GM19099 (cell line): Measurements from ENCODE around the gene IL1RAPL1.

Experiments used
- POLR2A ChIP-seq: IDR thresholded peaks from 3 replicates; pipeline ENCODE4 v1.6.1; 2011; ENCODE audit warnings: low read depth; ENCODE audit not compliant: insufficient read length; ENCODE audit errors: extremely low read depth

Gene IL1RAPL1

GRCh38 chrX:29434939-29435338, 847.7 kb downstream of the IL1RAPL1 start:
- TF ChIP-seq POLR2A = no peak

- no peak for TF ChIP-seq POLR2A
Observed at GRCh38 chrX:29435396-29435795, 848.1 kb downstream of the IL1RAPL1 start.

DNA sequence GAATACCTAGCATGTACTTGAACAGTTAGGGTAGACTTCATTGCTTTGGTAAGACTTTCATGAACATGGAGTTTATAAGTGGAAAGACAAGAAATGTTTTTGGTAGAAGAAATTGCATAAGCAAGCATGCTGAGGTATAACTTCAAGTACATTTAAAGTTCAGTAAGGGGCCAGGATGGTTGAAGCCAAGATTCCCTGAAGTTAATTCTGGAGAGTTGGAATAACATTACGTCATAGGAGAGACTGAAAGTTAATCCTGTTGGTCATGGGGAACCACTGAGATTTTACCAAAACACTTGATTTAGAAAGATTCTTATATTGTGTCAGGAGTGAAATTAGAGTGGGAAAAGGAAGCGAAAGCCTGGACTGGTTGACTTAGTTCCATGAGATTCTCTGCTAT, 860.6 kb downstream of the IL1RAPL1 start:
- TF ChIP-seq POLR2A = no peak

GRCh38 chrX:29453333-29453732, 866.1 kb downstream of the IL1RAPL1 start:
- no peak for TF ChIP-seq POLR2A

- no peak for TF ChIP-seq POLR2A
Observed at GRCh38 chrX:29455702-29456101, 868.5 kb downstream of the IL1RAPL1 start.

- TF ChIP-seq POLR2A = no peak
Observed at GRCh38 chrX:29461039-29461438, 873.8 kb downstream of the IL1RAPL1 start.

DNA sequence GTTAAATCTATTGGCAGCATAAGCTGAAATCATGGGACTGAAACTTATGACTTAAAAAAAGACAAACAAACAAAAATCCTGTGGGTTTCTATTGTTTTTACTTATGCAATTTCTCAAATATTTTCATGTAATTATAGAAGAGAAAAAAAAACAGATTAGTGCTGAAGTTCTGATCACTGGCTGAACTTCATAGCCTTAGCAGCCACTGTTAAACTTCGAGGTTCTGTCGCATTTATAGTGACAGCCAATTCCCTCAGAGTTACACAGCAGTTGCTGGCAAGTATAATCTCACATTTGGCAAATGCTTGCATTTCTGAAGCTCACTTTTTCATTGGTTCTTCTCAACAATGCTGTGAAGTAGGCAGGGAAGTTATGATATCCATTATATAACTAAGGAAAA, 879.2 kb downstream of the IL1RAPL1 start:
- no peak for TF ChIP-seq POLR2A

- no peak for TF ChIP-seq POLR2A
Observed at GRCh38 chrX:29468911-29469494, 881.8 kb downstream of the IL1RAPL1 start.

- no peak for TF ChIP-seq POLR2A
Observed at GRCh38 chrX:29470030-29470429, 882.8 kb downstream of the IL1RAPL1 start.

DNA sequence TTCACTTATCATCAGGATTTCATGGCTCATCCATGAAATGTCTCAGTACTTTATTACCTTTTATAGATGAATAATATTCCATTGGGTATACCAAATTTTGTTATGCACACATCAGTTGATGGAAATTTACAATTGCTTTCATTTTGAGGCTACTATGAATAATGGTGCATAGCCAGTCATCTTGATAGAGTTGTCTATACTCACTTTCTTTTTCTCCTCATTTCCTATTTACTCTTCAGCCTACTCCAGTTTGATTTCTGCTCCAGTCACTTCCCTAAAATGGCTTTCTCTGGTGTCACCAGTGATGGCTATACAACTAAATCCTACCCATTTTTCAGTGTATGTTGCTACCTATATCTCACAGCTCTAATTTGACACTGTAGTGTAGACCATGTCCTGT, 884.6 kb downstream of the IL1RAPL1 start:
- no peak for TF ChIP-seq POLR2A

GRCh38 chrX:29477878-29478277, 890.6 kb downstream of the IL1RAPL1 start:
- TF ChIP-seq POLR2A = no peak

GRCh38 chrX:29478336-29479069, 891.3 kb downstream of the IL1RAPL1 start:
- TF ChIP-seq POLR2A = peak; percentile 10

DNA sequence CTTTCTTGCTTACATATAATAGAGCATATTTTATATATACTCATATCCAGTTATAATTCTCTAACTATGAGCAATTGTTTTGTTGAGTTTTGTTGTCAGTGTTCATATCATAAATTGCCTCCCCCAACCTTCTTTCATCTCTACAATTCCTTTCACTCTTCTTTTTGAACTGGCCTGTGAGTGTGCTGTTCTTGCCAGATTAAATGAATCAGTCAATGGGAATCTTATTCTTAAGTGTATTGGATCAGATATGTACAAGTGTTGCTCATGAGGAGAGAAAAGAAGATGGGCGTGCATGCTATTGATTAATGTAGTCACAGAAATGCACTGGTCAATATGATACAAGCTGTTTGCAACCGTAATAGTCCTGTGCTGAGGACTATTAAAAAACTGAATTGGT, 900.0 kb downstream of the IL1RAPL1 start:
- TF ChIP-seq POLR2A = no peak

GRCh38 chrX:29487714-29488113, 900.5 kb downstream of the IL1RAPL1 start:
- TF ChIP-seq POLR2A = no peak

DNA sequence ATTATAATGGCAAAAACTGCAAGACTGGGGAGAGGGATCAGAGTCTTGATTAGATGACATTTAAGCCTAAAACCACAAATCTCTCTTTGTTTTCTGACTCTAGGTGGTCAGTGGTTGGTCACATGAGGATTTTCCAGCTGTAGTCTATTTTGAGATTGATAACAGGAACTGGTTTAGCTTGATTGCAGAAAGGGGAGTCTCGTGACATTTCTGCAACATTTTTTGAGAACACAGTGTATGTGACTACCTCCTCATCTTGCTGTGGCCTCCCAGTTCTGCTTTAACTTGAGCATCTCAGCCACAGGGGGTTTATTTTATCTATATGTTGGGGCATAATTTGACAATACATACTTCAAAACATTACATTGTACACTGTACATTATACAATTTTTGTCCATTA, 901.7 kb downstream of the IL1RAPL1 start:
- TF ChIP-seq POLR2A = no peak

DNA sequence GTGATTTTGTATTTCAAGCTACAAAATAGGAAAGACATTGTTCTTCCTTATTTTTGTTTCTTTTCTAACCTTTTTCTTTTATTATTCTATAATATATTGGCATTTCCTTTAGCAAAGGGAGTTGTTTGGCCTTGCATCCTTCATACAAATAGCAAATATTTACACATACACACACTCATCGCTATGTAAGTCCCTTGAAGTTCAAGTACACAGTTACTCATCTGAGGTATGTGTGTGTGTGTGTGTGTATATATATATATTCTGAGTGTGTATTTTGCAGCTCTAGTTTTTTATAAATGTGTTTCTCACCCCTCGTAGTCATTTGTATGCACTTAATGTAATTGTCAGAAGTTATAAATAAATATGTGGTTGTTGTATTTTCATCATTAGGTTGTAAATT, 903.4 kb downstream of the IL1RAPL1 start:
- no peak for TF ChIP-seq POLR2A

- TF ChIP-seq POLR2A = no peak
Observed at GRCh38 chrX:29491659-29492058, 904.4 kb downstream of the IL1RAPL1 start.

GRCh38 chrX:29496636-29497180, 909.5 kb downstream of the IL1RAPL1 start:
- TF ChIP-seq POLR2A = no peak
